ENCODE results near the gene AKIP1. TPM values are rescaled to one million over a fixed set of nuclear protein-coding genes. Genes with fewer than 3 reads are reported as not detected.

The AKIP1 gene
- total and polyA plus RNA-seq, 9 of the 15 experiments (the other 6 are each of a cell fraction or from before 2014, with no cell fraction given), result 9.0 to 52.6 (median 36.2) TPM

GRCh38 chr11:8961401-8961800 lies 50.4 kb downstream of the AKIP1 start:
- H3K27me3 ChIP-seq (ENCODE audit: control insufficient read depth in 2 of 2, insufficient read depth in 2 of 2, low read length in 2 of 2), result no peaks in the 10 kb centered on the region
- H3K27ac ChIP-seq (ENCODE audit: extremely low read depth, low read depth, low read length), result no peak overlapping the region
- H3K9me1 ChIP-seq (ENCODE audit: control insufficient read depth, insufficient read depth, low read length), result no peaks in the 10 kb centered on the region
- no peak overlapping the region for H2AFZ ChIP-seq (ENCODE audit: low read depth, low read length)
- POLR2A ChIA-PET, result interaction anchor here (0.7 to 0.8 kb wide), 2 partner anchors 12 to 451 kb away, joined by 3 read pairs; no protein-coding TSS in a partner anchor
- TF ChIP-seq ZBTB34 (CRISPR knock-in tag; IDR thresholded peaks at IDR 0.05) (no peak), TCF15 (CRISPR knock-in tag; IDR thresholded peaks at IDR 0.05) (no peak), ZNF253 (CRISPR knock-in tag; conservative IDR thresholded peaks at IDR 0.05) (no peak), MAFG (tag; conservative IDR thresholded peaks at IDR 0.05) (no peak), RBBP5 (IDR thresholded peaks at IDR 0.05; ENCODE audit: borderline replicate concordance, insufficient read depth, low read length, poor library complexity, severe bottlenecking) (no peak), ZNF239 (CRISPR knock-in tag; IDR thresholded peaks at IDR 0.05) (no peak), RNF2 (IDR thresholded peaks at IDR 0.05) (no peak), EHMT2 (IDR thresholded peaks at IDR 0.05) (no peak), CC2D1A (IDR thresholded peaks at IDR 0.05) (no peak)
- FAIRE-seq (no peak), ATAC-seq (no peak), DNase-seq (ENCODE audit: extremely low read depth in 1 of 4, low spot score in 3 of 4) (no peak)
- in situ Hi-C loops (cut with MboI), result no loop called here
- CTCF ChIA-PET (ENCODE audit: low intra/inter-chr PET ratio), result no interaction called here
- intact Hi-C loops (cut with micrococcal nuclease), result loop anchor here (5.0 kb wide), 1 partner anchor 41 kb away; the partner anchor contains the start of gene NRIP3
- no peaks in the 10 kb centered on the region for H3K9me3 ChIP-seq (replicated peaks; ENCODE audit: control insufficient read depth, insufficient read depth, low read depth, low read length)
- peaks cover 54% of the 10 kb centered on the region for H3K79me2 ChIP-seq (ENCODE audit: control insufficient read depth, insufficient read depth, low read length)
- H3K9ac ChIP-seq (ENCODE audit: insufficient read depth in 1 of 2, low read depth in 2 of 2, low read length in 2 of 2), result no peak overlapping the region
- no peak overlapping the region for H3K4me3 ChIP-seq
- BruUV-seq (replicated peaks), result no TSS peak
- 43% methylated on average over 2 of the region's 2 CpGs for WGBS (ENCODE audit: insufficient coverage, low coverage, missing lambda C conversion rate)
- H3K4me2 ChIP-seq (ENCODE audit: insufficient read depth, low read length), result no peak overlapping the region
- H3K36me3 ChIP-seq (ENCODE audit: control insufficient read depth, insufficient read depth, low read length), result peaks cover 14% of the 10 kb centered on the region; the same call in 1 of the 3 replicates
- H4K20me1 ChIP-seq (replicated peaks; ENCODE audit: control insufficient read depth, insufficient read depth, low read length), result no peaks in the 10 kb centered on the region
- peaks cover 10 to 22% of the 10 kb centered on the region in 2 experiments; a peak in 4 of 5 replicates for H3K4me1 ChIP-seq (replicated peaks in 1 of 2; ENCODE audit: control insufficient read depth in 2 of 2, insufficient read depth in 2 of 2, low read length in 2 of 2)
